Liver (tissue), 3 donors: ENCODE data around the gene DICER1.

Source experiments
- ATF3 ChIP-seq: IDR thresholded peaks from 2 replicates; pipeline ENCODE4 v1.6.1; 2016; ENCODE audit warnings: antibody characterized with exemption
- FOXA1 ChIP-seq: IDR thresholded peaks from 2 replicates; pipeline ENCODE4 v1.6.1; 2016; ENCODE audit warnings: antibody characterized with exemption
- JUND ChIP-seq, 2 donors: IDR thresholded peaks; 2 replicates each; pipeline ENCODE4 v1.6.1; 2016; ENCODE audit warnings: antibody characterized with exemption in 2 of 2
- RAD21 ChIP-seq, 2 donors: IDR thresholded peaks; 2 replicates each; pipeline ENCODE4 v1.6.1; 2016; ENCODE audit warnings: antibody characterized with exemption in 2 of 2, mild to moderate bottlenecking in 2 of 2
- RXRA ChIP-seq, 2 donors: IDR thresholded peaks; 2 replicates each; pipeline ENCODE4 v1.6.1; 2017 to 2018; ENCODE audit warnings: antibody characterized with exemption in 2 of 2, mild to moderate bottlenecking in 1 of 2
- SP1 ChIP-seq: IDR thresholded peaks from 2 replicates; pipeline ENCODE4 v1.6.1; 2018; ENCODE audit warnings: antibody characterized with exemption, mild to moderate bottlenecking
- TAF1 ChIP-seq: conservative IDR thresholded peaks from 2 replicates; pipeline ENCODE4 v1.6.1; 2016; ENCODE audit warnings: antibody characterized with exemption, mild to moderate bottlenecking
- YY1 ChIP-seq: IDR thresholded peaks from 2 replicates; pipeline ENCODE4 v1.6.1; 2016; ENCODE audit warnings: antibody characterized with exemption, mild to moderate bottlenecking
- ZBTB33 ChIP-seq: IDR thresholded peaks from 2 replicates; pipeline ENCODE4 v1.6.1; 2016; ENCODE audit warnings: antibody characterized with exemption
- TF ChIP-seq, protein P1 (sequence below): IDR thresholded peaks from 2 replicates; pipeline ENCODE4 v1.6.1; 2016; ENCODE audit warnings: antibody characterized with exemption, mild to moderate bottlenecking
- TF ChIP-seq, protein P2 (sequence below): fragments of 150-350 bp; IDR thresholded peaks from 2 replicates; pipeline ENCODE4 v1.5.1; 2017; ENCODE audit warnings: improper control_type of control experiment, low read depth, low read length; ENCODE audit not compliant: missing input control
- TF ChIP-seq, protein P3 (sequence below): IDR thresholded peaks from 2 replicates; pipeline ENCODE4 v1.6.1; 2016; ENCODE audit warnings: antibody characterized with exemption
- donor health status: healthy.
- donor health status: healthy.

- no peak for TF ChIP-seq JUND (IDR thresholded peaks at IDR 0.05)
- TF ChIP-seq, protein P1, sequence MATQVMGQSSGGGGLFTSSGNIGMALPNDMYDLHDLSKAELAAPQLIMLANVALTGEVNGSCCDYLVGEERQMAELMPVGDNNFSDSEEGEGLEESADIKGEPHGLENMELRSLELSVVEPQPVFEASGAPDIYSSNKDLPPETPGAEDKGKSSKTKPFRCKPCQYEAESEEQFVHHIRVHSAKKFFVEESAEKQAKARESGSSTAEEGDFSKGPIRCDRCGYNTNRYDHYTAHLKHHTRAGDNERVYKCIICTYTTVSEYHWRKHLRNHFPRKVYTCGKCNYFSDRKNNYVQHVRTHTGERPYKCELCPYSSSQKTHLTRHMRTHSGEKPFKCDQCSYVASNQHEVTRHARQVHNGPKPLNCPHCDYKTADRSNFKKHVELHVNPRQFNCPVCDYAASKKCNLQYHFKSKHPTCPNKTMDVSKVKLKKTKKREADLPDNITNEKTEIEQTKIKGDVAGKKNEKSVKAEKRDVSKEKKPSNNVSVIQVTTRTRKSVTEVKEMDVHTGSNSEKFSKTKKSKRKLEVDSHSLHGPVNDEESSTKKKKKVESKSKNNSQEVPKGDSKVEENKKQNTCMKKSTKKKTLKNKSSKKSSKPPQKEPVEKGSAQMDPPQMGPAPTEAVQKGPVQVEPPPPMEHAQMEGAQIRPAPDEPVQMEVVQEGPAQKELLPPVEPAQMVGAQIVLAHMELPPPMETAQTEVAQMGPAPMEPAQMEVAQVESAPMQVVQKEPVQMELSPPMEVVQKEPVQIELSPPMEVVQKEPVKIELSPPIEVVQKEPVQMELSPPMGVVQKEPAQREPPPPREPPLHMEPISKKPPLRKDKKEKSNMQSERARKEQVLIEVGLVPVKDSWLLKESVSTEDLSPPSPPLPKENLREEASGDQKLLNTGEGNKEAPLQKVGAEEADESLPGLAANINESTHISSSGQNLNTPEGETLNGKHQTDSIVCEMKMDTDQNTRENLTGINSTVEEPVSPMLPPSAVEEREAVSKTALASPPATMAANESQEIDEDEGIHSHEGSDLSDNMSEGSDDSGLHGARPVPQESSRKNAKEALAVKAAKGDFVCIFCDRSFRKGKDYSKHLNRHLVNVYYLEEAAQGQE: no peak
- TF ChIP-seq, protein P2, sequence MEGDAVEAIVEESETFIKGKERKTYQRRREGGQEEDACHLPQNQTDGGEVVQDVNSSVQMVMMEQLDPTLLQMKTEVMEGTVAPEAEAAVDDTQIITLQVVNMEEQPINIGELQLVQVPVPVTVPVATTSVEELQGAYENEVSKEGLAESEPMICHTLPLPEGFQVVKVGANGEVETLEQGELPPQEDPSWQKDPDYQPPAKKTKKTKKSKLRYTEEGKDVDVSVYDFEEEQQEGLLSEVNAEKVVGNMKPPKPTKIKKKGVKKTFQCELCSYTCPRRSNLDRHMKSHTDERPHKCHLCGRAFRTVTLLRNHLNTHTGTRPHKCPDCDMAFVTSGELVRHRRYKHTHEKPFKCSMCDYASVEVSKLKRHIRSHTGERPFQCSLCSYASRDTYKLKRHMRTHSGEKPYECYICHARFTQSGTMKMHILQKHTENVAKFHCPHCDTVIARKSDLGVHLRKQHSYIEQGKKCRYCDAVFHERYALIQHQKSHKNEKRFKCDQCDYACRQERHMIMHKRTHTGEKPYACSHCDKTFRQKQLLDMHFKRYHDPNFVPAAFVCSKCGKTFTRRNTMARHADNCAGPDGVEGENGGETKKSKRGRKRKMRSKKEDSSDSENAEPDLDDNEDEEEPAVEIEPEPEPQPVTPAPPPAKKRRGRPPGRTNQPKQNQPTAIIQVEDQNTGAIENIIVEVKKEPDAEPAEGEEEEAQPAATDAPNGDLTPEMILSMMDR: no peak
- no peak for TF ChIP-seq YY1
- TF ChIP-seq FOXA1: no peak
- TF ChIP-seq, protein P3, sequence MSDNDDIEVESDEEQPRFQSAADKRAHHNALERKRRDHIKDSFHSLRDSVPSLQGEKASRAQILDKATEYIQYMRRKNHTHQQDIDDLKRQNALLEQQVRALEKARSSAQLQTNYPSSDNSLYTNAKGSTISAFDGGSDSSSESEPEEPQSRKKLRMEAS: no peak
- no peak for TF ChIP-seq RXRA (IDR thresholded peaks at IDR 0.05)
- TF ChIP-seq ATF3: no peak
- TF ChIP-seq ZBTB33: no peak
- TF ChIP-seq SP1: no peak
- no peak for TF ChIP-seq TAF1
- TF ChIP-seq RAD21 (IDR thresholded peaks at IDR 0.05): no peak
Measured at GRCh38 chr14:95054346-95055280, 102.7 kb downstream of the DICER1 start.
